ENCODE data around the gene ADNP. TPM values are rescaled to one million over a fixed set of nuclear protein-coding genes. Genes with fewer than 3 reads are reported as not detected.

The ADNP gene
- total RNA-seq, 1 experiment from 2014 or later, result 27.5 TPM

DNA sequence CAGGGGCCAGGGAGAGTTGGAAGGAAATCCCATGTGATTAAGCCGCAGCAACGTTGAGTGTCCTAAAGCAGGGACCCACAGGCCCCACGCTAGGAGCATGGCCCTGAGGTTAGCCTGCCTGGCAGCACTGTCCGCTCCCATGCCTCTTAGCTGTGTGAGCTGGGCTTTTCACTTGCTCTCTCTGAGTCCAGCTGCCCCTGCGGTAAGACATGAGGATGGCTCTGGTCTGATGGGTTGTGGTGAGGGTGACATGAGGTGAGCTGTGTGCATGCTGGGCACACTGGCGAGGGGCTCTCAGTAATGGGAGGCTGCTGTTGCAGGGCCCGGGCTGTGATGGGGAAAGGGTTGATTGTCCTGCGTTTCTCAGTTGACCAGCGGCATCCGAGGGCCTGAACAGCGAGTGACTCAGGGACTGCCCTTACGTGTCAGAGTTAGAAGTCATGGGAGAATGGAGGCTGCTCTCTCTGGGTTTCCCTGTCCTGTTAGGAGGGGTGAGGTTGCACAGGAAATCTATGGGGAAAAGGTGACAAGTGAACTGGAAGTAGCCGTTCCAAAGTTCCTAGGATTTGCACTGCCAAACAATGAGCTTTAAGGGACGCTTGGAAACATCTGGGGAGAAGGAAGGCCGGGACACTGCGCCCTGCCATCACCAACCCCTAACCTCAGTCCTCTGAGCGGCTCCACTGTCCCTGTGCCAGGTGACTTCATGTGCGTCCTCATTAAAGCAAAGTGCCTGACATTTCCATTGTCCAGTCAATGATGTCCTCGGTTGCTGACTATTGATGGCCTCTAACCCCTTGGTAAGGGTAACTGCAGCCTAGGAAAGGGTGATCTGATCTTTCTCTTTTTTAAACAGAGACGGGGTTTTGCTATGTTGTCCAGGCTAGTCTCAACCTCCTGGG lies 51.3 kb downstream of the ADNP start:
- Histone ChIP-seq H2AFZ (ENCODE audit: low read length) (no peak overlapping the region), H3K79me2 (ENCODE audit: low read length) (no peaks in the 10 kb centered on the region), H3K27me3 (ENCODE audit: low read length) (no peaks in the 10 kb centered on the region), H3K27ac (ENCODE audit: low read length) (no peak overlapping the region), H3K4me1 (ENCODE audit: insufficient read depth, low read length) (no peaks in the 10 kb centered on the region), H4K20me1 (ENCODE audit: low read length) (no peaks in the 10 kb centered on the region), H3K36me3 (ENCODE audit: low read depth, low read length) (no peaks in the 10 kb centered on the region), H3K9me2 (replicated peaks; ENCODE audit: low read length) (no peaks in the 10 kb centered on the region), H3K4me2 (ENCODE audit: low read length) (no peak overlapping the region), H3K9ac (ENCODE audit: low read length) (no peak overlapping the region), H3K9me3 (ENCODE audit: low read length) (no peaks in the 10 kb centered on the region), H3K4me3 (ENCODE audit: low read length) (no peak overlapping the region), H3F3A (ENCODE audit: low read length, unreplicated experiment) (no peaks in the 10 kb centered on the region)
- DNase-seq (no peak), ATAC-seq (no peak)
- no peak for TF ChIP-seq EZH2phosphoT487 (IDR thresholded peaks at IDR 0.05; ENCODE audit: borderline replicate concordance, low read length)
- TF ChIP-seq, protein P1, sequence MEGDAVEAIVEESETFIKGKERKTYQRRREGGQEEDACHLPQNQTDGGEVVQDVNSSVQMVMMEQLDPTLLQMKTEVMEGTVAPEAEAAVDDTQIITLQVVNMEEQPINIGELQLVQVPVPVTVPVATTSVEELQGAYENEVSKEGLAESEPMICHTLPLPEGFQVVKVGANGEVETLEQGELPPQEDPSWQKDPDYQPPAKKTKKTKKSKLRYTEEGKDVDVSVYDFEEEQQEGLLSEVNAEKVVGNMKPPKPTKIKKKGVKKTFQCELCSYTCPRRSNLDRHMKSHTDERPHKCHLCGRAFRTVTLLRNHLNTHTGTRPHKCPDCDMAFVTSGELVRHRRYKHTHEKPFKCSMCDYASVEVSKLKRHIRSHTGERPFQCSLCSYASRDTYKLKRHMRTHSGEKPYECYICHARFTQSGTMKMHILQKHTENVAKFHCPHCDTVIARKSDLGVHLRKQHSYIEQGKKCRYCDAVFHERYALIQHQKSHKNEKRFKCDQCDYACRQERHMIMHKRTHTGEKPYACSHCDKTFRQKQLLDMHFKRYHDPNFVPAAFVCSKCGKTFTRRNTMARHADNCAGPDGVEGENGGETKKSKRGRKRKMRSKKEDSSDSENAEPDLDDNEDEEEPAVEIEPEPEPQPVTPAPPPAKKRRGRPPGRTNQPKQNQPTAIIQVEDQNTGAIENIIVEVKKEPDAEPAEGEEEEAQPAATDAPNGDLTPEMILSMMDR (conservative IDR thresholded peaks at IDR 0.05; ENCODE audit: low read depth, low read length), result no peak
- no peak for TF ChIP-seq EZH2 (IDR thresholded peaks at IDR 0.05; ENCODE audit: low read length, unreplicated experiment)
- no TSS peak for BruUV-seq (replicated peaks)
- POLR2A ChIA-PET (ENCODE audit: unreplicated experiment), result no interaction called here
- CTCF ChIA-PET, result no interaction called here
- intact Hi-C loops (cut with micrococcal nuclease), result no loop called here

DNA sequence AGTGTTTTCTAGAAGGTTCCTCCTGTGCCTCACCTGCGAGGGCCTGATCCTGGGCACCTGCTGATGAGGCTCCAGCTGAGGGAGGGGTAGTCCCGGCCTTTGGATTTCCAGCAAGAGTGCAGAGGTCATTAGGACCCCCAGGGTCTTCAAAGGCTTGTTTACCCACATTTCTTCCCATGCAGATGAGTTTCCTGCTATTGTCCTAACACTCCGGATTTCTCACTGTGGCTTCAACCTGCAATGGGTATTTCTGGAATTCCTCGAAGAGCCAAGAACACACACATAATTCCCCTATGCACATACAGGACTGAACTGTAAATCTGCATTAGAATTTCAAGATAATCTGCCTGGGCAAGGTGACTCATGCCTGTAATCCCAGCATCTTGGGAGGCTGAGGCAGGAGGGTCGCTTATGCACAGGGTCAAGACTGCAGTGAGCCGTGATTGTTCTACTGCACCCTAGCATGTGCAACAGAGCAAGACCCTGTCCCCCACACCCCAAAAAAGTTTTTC lies 53.9 kb downstream of the ADNP start:
- H3K9me3 ChIP-seq (ENCODE audit: low read length), result no peaks in the 10 kb centered on the region
- H3K9ac ChIP-seq (ENCODE audit: low read length), result no peak overlapping the region
- no peaks in the 10 kb centered on the region for H4K20me1 ChIP-seq (ENCODE audit: low read length)
- H3K4me2 ChIP-seq (ENCODE audit: low read length), result no peak overlapping the region
- H3K27me3 ChIP-seq (ENCODE audit: low read length), result no peaks in the 10 kb centered on the region
- CTCF ChIA-PET, result no interaction called here
- H2AFZ ChIP-seq (ENCODE audit: low read length), result no peak overlapping the region
- H3K79me2 ChIP-seq (ENCODE audit: low read length), result no peaks in the 10 kb centered on the region
- ATAC-seq, result no peak
- POLR2A ChIA-PET (ENCODE audit: unreplicated experiment), result no interaction called here
- H3K4me1 ChIP-seq (ENCODE audit: insufficient read depth, low read length), result no peaks in the 10 kb centered on the region
- no peaks in the 10 kb centered on the region for H3F3A ChIP-seq (ENCODE audit: low read length, unreplicated experiment)
- TF ChIP-seq, protein P1 (conservative IDR thresholded peaks at IDR 0.05; ENCODE audit: low read depth, low read length), result no peak
- TF ChIP-seq EZH2 (IDR thresholded peaks at IDR 0.05; ENCODE audit: low read length, unreplicated experiment), result no peak
- no peak for TF ChIP-seq EZH2phosphoT487 (IDR thresholded peaks at IDR 0.05; ENCODE audit: borderline replicate concordance, low read length)
- H3K4me3 ChIP-seq (ENCODE audit: low read length), result no peak overlapping the region
- H3K36me3 ChIP-seq (ENCODE audit: low read depth, low read length), result no peaks in the 10 kb centered on the region
- DNase-seq, result no peak
- H3K9me2 ChIP-seq (replicated peaks; ENCODE audit: low read length), result no peaks in the 10 kb centered on the region
- intact Hi-C loops (cut with micrococcal nuclease), result no loop called here
- H3K27ac ChIP-seq (ENCODE audit: low read length), result no peak overlapping the region
- no TSS peak for BruUV-seq (replicated peaks)

DNA sequence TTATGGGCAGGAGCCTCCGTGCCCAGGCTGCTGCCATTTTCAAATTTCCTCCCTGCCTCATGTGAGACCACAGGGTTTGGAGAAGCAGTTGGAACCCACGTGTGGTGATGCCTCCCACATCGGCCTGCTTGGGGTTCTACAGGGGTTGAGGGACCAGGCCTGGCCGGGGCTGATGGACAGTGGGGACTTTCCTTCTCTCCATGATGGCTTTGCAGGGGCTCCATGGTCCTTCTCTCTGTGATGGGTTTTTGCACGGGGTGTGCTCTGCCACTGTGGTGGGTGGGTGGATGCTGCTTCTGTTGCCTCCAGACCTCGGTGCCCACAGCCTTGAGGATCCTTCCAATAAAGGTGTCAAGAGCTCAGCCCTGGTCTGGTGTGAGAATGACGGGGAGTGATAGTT lies 54.4 kb downstream of the ADNP start:
- Histone ChIP-seq H3K4me1 (ENCODE audit: insufficient read depth, low read length) (no peaks in the 10 kb centered on the region), H3K9ac (ENCODE audit: low read length) (no peak overlapping the region), H3K27ac (ENCODE audit: low read length) (no peak overlapping the region), H3K36me3 (ENCODE audit: low read depth, low read length) (no peaks in the 10 kb centered on the region), H3K79me2 (ENCODE audit: low read length) (no peaks in the 10 kb centered on the region), H3K27me3 (ENCODE audit: low read length) (no peaks in the 10 kb centered on the region), H3K9me3 (ENCODE audit: low read length) (no peaks in the 10 kb centered on the region), H3F3A (ENCODE audit: low read length, unreplicated experiment) (no peaks in the 10 kb centered on the region), H3K9me2 (replicated peaks; ENCODE audit: low read length) (no peaks in the 10 kb centered on the region), H3K4me3 (ENCODE audit: low read length) (no peak overlapping the region), H3K4me2 (ENCODE audit: low read length) (no peak overlapping the region), H4K20me1 (ENCODE audit: low read length) (no peaks in the 10 kb centered on the region), H2AFZ (ENCODE audit: low read length) (no peak overlapping the region)
- ChIA-PET POLR2A (ENCODE audit: unreplicated experiment) (no interaction called here), CTCF (no interaction called here)
- TF ChIP-seq EZH2 (IDR thresholded peaks at IDR 0.05; ENCODE audit: low read length, unreplicated experiment) (no peak), EZH2phosphoT487 (IDR thresholded peaks at IDR 0.05; ENCODE audit: borderline replicate concordance, low read length) (no peak)
- TF ChIP-seq, protein P1 (conservative IDR thresholded peaks at IDR 0.05; ENCODE audit: low read depth, low read length), result no peak
- BruUV-seq (replicated peaks), result no TSS peak
- no peak for DNase-seq
- no peak for ATAC-seq
- intact Hi-C loops (cut with micrococcal nuclease), result no loop called here
